ENCODE results near the gene INHBC. TPM values are rescaled to one million over a fixed set of nuclear protein-coding genes. Genes with fewer than 3 reads are reported as not detected.
"Not testable (repeated sequence)": the region's sequence is repeated elsewhere in the genome, so short reads cannot be mapped to it uniquely, and the experiment has no call there.

Gene INHBC
- total and polyA plus RNA-seq, 7 donors: 0.05 to 0.21 (median 0.18) TPM; not detected in 4

- peak in 2 of 4 donors; percentile 16 to 17 for ATAC-seq
- H3K4me1 ChIP-seq: peaks cover 10% of the 10 kb centered on the region
- DNase-seq: no peak
- WGBS, 3 donors: 25 to 27% (median 26%) methylated on average over 11 of the region's 11 CpGs
- H3K4me3 ChIP-seq: peak overlapping the region; percentile 96
- intact Hi-C loops (cut with DNase I): loop anchor here in 1 of 2 donors (5.0 kb wide), 1 partner anchor 34 kb away; the partner anchor contains the start of genes DDIT3 and MBD6
- H3K9me3 ChIP-seq: no peaks in the 10 kb centered on the region
- peak overlapping the region; percentile 76 for H3K27ac ChIP-seq
- no peaks in the 10 kb centered on the region for H3K27me3 ChIP-seq (ENCODE audit: insufficient read depth in 3 of 3, low read length in 2 of 3)
- TF ChIP-seq CTCF (IDR thresholded peaks at IDR 0.05): no peak
- peaks cover 16 to 36% of the 10 kb centered on the region in 2 donors for H3K36me3 ChIP-seq (ENCODE audit: insufficient read depth in 1 of 2, low read depth in 1 of 2)
Observed at GRCh38 chr12:57488402-57489156, 54.0 kb downstream of the INHBC start.

GRCh38 chr12:57489157-57489641 is 54.6 kb downstream of the INHBC start:
- intact Hi-C loops (cut with DNase I): loop anchor here in 1 of 2 donors (5.0 kb wide), 1 partner anchor 33 kb away; the partner anchor contains the start of genes DDIT3 and MBD6
- Histone ChIP-seq H3K36me3 (ENCODE audit: insufficient read depth in 1 of 2, low read depth in 1 of 2) (peaks cover 16 to 40% of the 10 kb centered on the region in 2 donors), H3K27me3 (ENCODE audit: insufficient read depth in 3 of 3, low read length in 2 of 3) (no peaks in the 10 kb centered on the region), H3K4me3 (peak overlapping the region; percentile 96), H3K9me3 (no peaks in the 10 kb centered on the region), H3K4me1 (peaks cover 10% of the 10 kb centered on the region), H3K27ac (no peak overlapping the region)
- 89 to 91% (median 89%) methylated on average over 5 of the region's 5 CpGs for WGBS, 3 donors
- DNase-seq: no peak
- TF ChIP-seq CTCF (IDR thresholded peaks at IDR 0.05): no peak
- no peak for ATAC-seq

GRCh38 chr12:57490126-57490525 is 55.5 kb downstream of the INHBC start:
- Histone ChIP-seq H3K36me3 (ENCODE audit: insufficient read depth in 1 of 2, low read depth in 1 of 2) (peaks cover 18 to 42% of the 10 kb centered on the region in 2 donors), H3K27me3 (ENCODE audit: insufficient read depth in 3 of 3, low read length in 2 of 3) (no peaks in the 10 kb centered on the region), H3K4me3 (no peak overlapping the region), H3K9me3 (no peaks in the 10 kb centered on the region), H3K4me1 (peaks cover 10% of the 10 kb centered on the region), H3K27ac (no peak overlapping the region)
- ATAC-seq: no peak
- DNase-seq: no peak
- intact Hi-C loops (cut with DNase I): no loop called here
- no peak for TF ChIP-seq CTCF (IDR thresholded peaks at IDR 0.05)
- 96 to 99% (median 98%) methylated on average over 4 of the region's 4 CpGs for WGBS, 3 donors

GRCh38 chr12:57491393-57492280 is 57.1 kb downstream of the INHBC start:
- TF ChIP-seq CTCF (IDR thresholded peaks at IDR 0.05): no peak
- intact Hi-C loops (cut with DNase I): no loop called here
- Histone ChIP-seq H3K36me3 (ENCODE audit: insufficient read depth in 1 of 2, low read depth in 1 of 2) (peaks cover 18 to 52% of the 10 kb centered on the region in 2 donors), H3K27me3 (ENCODE audit: insufficient read depth in 3 of 3, low read length in 2 of 3) (no peaks in the 10 kb centered on the region), H3K9me3 (no peaks in the 10 kb centered on the region), H3K27ac (no peak overlapping the region), H3K4me3 (no peak overlapping the region), H3K4me1 (peaks cover 10% of the 10 kb centered on the region)
- ATAC-seq: no peak
- DNase-seq: no peak
- 88 to 93% (median 92%) methylated on average over 15 of the region's 15 CpGs for WGBS, 3 donors

- DNase-seq; ATAC-seq; H3K9me3 ChIP-seq; intact Hi-C loops (cut with DNase I); H3K4me1 ChIP-seq; H3K4me3 ChIP-seq; H3K27ac ChIP-seq; H3K27me3 ChIP-seq (ENCODE audit: insufficient read depth in 3 of 3, low read length in 2 of 3): not testable (repeated sequence)
- peaks cover 15 to 68% of the 10 kb centered on the region in 2 donors for H3K36me3 ChIP-seq (ENCODE audit: insufficient read depth in 1 of 2, low read depth in 1 of 2)
- 95 to 97% (median 96%) methylated on average over 29 to 45 of the region's 48 CpGs for WGBS, 3 donors
Observed at GRCh38 chr12:57495051-57495701, 60.6 kb downstream of the INHBC start.
